Loucy (cell line): ENCODE results near the gene ARHGEF16.

ENCODE experiments used
- EZH2phosphoT487 ChIP-seq: fragments of 200-600 bp; IDR thresholded peaks from 2 replicates; pipeline ENCODE4 v1.6.1; 2018; ENCODE audit warnings: antibody characterized with exemption, mild to moderate bottlenecking, moderate library complexity, borderline replicate concordance
- TF ChIP-seq, protein P1 (sequence below): fragments of 200-600 bp; sonication (generic); conservative IDR thresholded peaks from 2 replicates; pipeline ENCODE4 v1.5.1; 2014; ENCODE audit warnings: mild to moderate bottlenecking, antibody characterized with exemption, low read length

DNA sequence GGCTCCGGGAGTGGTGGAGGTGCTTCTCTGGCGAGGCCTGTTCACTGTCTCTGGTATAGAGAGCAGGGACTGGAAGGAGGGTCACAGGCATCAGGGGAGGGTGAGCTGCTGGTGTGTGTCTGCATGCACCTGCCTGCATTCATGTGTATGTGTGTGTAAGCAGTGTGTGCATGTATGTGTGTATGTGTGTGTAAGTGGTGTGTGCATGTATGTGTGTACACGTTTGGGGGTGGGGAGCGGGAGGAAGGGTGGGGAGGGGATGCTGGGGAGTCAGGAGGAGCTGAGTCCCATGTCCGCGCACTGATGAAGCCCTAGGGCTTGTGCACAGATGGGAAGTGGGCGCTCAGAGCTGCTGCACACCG lies 49.0 kb downstream of the ARHGEF16 start:
- TF ChIP-seq, protein P1, sequence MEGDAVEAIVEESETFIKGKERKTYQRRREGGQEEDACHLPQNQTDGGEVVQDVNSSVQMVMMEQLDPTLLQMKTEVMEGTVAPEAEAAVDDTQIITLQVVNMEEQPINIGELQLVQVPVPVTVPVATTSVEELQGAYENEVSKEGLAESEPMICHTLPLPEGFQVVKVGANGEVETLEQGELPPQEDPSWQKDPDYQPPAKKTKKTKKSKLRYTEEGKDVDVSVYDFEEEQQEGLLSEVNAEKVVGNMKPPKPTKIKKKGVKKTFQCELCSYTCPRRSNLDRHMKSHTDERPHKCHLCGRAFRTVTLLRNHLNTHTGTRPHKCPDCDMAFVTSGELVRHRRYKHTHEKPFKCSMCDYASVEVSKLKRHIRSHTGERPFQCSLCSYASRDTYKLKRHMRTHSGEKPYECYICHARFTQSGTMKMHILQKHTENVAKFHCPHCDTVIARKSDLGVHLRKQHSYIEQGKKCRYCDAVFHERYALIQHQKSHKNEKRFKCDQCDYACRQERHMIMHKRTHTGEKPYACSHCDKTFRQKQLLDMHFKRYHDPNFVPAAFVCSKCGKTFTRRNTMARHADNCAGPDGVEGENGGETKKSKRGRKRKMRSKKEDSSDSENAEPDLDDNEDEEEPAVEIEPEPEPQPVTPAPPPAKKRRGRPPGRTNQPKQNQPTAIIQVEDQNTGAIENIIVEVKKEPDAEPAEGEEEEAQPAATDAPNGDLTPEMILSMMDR: no peak
- TF ChIP-seq EZH2phosphoT487: no peak
